ENCODE data around the gene ANXA11. TPM values are rescaled to one million over a fixed set of nuclear protein-coding genes. Genes with fewer than 3 reads are reported as not detected.

ANXA11 gene
- total RNA-seq, 2 donors from 2014 or later = 104 to 134 TPM

- H3K4me3 ChIP-seq (ENCODE audit: low read length) = no peak overlapping the region
- Mint-ChIP-seq H3K4me3 (no peak overlapping the region), H3K27me3 (ENCODE audit: insufficient read depth) (peaks cover 14% of the 10 kb centered on the region), H3K36me3 (ENCODE audit: low read depth) (no peaks in the 10 kb centered on the region), H3K9me3 (no peaks in the 10 kb centered on the region), H3K27ac (no peak overlapping the region), H3K4me1 (peaks cover 6% of the 10 kb centered on the region)
- no peaks in the 10 kb centered on the region for H3K36me3 ChIP-seq (ENCODE audit: control insufficient read depth, insufficient read depth, low read length)
- H3K27ac ChIP-seq (ENCODE audit: low read depth, low read length) = no peak overlapping the region
- H3K4me1 ChIP-seq (ENCODE audit: control insufficient read depth, insufficient read depth, low read length) = no peaks in the 10 kb centered on the region
- TF ChIP-seq CTCF (conservative IDR thresholded peaks at IDR 0.05) = no peak
- DNase-seq = no peak
- H3K9ac ChIP-seq (ENCODE audit: extremely low read depth, low read length, poor library complexity, severe bottlenecking) = no peak overlapping the region
- H3K9me3 ChIP-seq (ENCODE audit: control insufficient read depth, low read length) = no peaks in the 10 kb centered on the region
- 82 to 95% methylated on average over 4 to 6 of the region's 6 CpGs for WGBS, 2 experiments (ENCODE audit: insufficient coverage in 1 of 2, insufficient read length in 1 of 2)
- H3K27me3 ChIP-seq (ENCODE audit: control insufficient read depth, insufficient read depth, low read length, poor library complexity, severe bottlenecking) = no peaks in the 10 kb centered on the region
These were observed 6.4 kb upstream of the ANXA11 start for GRCh38 chr10:80211786-80212185.

GRCh38 chr10:80210259-80210658 lies 4.9 kb upstream of the ANXA11 start:
- no peaks in the 10 kb centered on the region for H3K36me3 ChIP-seq (ENCODE audit: control insufficient read depth, insufficient read depth, low read length)
- H3K4me3 ChIP-seq (ENCODE audit: low read length) = no peak overlapping the region
- H3K9me3 Mint-ChIP-seq = no peaks in the 10 kb centered on the region
- no peaks in the 10 kb centered on the region for H3K4me1 ChIP-seq (ENCODE audit: control insufficient read depth, insufficient read depth, low read length)
- WGBS, 2 experiments (ENCODE audit: insufficient coverage in 1 of 2, insufficient read length in 1 of 2) = 82 to 83% methylated on average over 2 to 4 of the region's 4 CpGs
- no peak for DNase-seq
- H3K9me3 ChIP-seq (ENCODE audit: control insufficient read depth, low read length) = no peaks in the 10 kb centered on the region
- H3K4me3 Mint-ChIP-seq = no peak overlapping the region
- H3K36me3 Mint-ChIP-seq (ENCODE audit: low read depth) = no peaks in the 10 kb centered on the region
- no peak overlapping the region for H3K27ac Mint-ChIP-seq
- H3K27ac ChIP-seq (ENCODE audit: low read depth, low read length) = no peak overlapping the region
- no peak overlapping the region for H3K9ac ChIP-seq (ENCODE audit: extremely low read depth, low read length, poor library complexity, severe bottlenecking)
- peaks cover 12% of the 10 kb centered on the region for H3K27me3 Mint-ChIP-seq (ENCODE audit: insufficient read depth)
- peaks cover 12% of the 10 kb centered on the region for H3K4me1 Mint-ChIP-seq
- TF ChIP-seq CTCF (conservative IDR thresholded peaks at IDR 0.05) = no peak
- no peaks in the 10 kb centered on the region for H3K27me3 ChIP-seq (ENCODE audit: control insufficient read depth, insufficient read depth, low read length, poor library complexity, severe bottlenecking)

- Mint-ChIP-seq H3K27me3 (ENCODE audit: insufficient read depth) (peaks cover 8% of the 10 kb centered on the region), H3K9me3 (no peaks in the 10 kb centered on the region), H3K36me3 (ENCODE audit: low read depth) (no peaks in the 10 kb centered on the region), H3K4me3 (peak overlapping the region; percentile 53), H3K27ac (peak overlapping the region; percentile 91), H3K4me1 (peaks cover 28% of the 10 kb centered on the region)
- WGBS, 2 experiments (ENCODE audit: insufficient coverage in 1 of 2, insufficient read length in 1 of 2) = 48 to 70% methylated on average over 7 to 12 of the region's 15 CpGs
- H3K27me3 ChIP-seq (ENCODE audit: control insufficient read depth, insufficient read depth, low read length, poor library complexity, severe bottlenecking) = no peaks in the 10 kb centered on the region
- TF ChIP-seq CTCF (conservative IDR thresholded peaks at IDR 0.05) = no peak
- no peaks in the 10 kb centered on the region for H3K9me3 ChIP-seq (ENCODE audit: control insufficient read depth, low read length)
- peaks cover 3% of the 10 kb centered on the region for H3K4me1 ChIP-seq (ENCODE audit: control insufficient read depth, insufficient read depth, low read length)
- H3K4me3 ChIP-seq (ENCODE audit: low read length) = no peak overlapping the region
- H3K27ac ChIP-seq (ENCODE audit: low read depth, low read length) = no peak overlapping the region
- no peaks in the 10 kb centered on the region for H3K36me3 ChIP-seq (ENCODE audit: control insufficient read depth, insufficient read depth, low read length)
- DNase-seq = no peak
- H3K9ac ChIP-seq (ENCODE audit: extremely low read depth, low read length, poor library complexity, severe bottlenecking) = no peak overlapping the region
These were observed 2.5 kb upstream of the ANXA11 start for GRCh38 chr10:80207768-80208370.

All from endodermal cell (in vitro differentiated cells).